PC-3 (cell line): ENCODE measurements around the gene SLMAP. TPM values are rescaled to one million over a fixed set of nuclear protein-coding genes. Genes with fewer than 3 reads are reported as not detected.

ENCODE experiments used
- ATAC-seq: fragments of 200-7000 bp; cut with Tn5 transposase; 2 replicates; pipeline ENCODE4 v1.9.1; 2020; ENCODE audit warnings: mild to moderate bottlenecking, moderate library complexity
- BruUV-seq: library from RNA; stranded (reverse); fragments of 400-500 nt; replicated peaks from 2 replicates; lab custom pipeline; 2021; lab: Mats Ljungman, UMichigan
- CTCF ChIA-PET: fragments of 300-600 bp; sonication (Branson Sonifier 250); formaldehyde crosslinking; loops from one replicate; lab custom pipeline; 2022; ENCODE audit warnings: antibody characterized with exemption; lab: Charles Lee
- POLR2A ChIA-PET: fragments of 300-600 bp; sonication (Branson Sonifier 250); formaldehyde crosslinking; loops from one replicate; lab custom pipeline; 2022; ENCODE audit warnings: antibody characterized with exemption; ENCODE audit not compliant: unreplicated experiment; lab: Charles Lee
- DNase-seq: peaks from one replicate; pipeline ENCODE4 v3.0.0-alpha.2; 2015
- H2AFZ ChIP-seq: fragments of 300-600 bp; sonication (generic); 2 replicates; pipeline ENCODE4 v1.6.0; 2016; ENCODE audit warnings: antibody characterized with exemption, low read length
- H3F3A ChIP-seq: fragments of 300-600 bp; sonication (generic); one replicate; pipeline ENCODE4 v1.6.0; 2017; ENCODE audit warnings: antibody characterized with exemption, low read length, control low read depth, mild to moderate bottlenecking; ENCODE audit not compliant: unreplicated experiment
- H3K27ac ChIP-seq: fragments of 300-600 bp; sonication (generic); 2 replicates; pipeline ENCODE4 v1.5.1; 2016; ENCODE audit warnings: mild to moderate bottlenecking, low read length
- H3K27me3 ChIP-seq: fragments of 300-600 bp; sonication (generic); 2 replicates; pipeline ENCODE4 v1.6.1; 2016; ENCODE audit warnings: low read length, mixed read lengths
- H3K36me3 ChIP-seq: fragments of 300-600 bp; sonication (generic); 2 replicates; pipeline ENCODE4 v1.6.1; 2016; ENCODE audit warnings: low read depth, mixed run types, low read length, mixed read lengths
- H3K4me1 ChIP-seq: fragments of 300-600 bp; sonication (generic); 2 replicates; pipeline ENCODE4 v1.5.1; 2016; ENCODE audit warnings: low read length; ENCODE audit not compliant: insufficient read depth
- H3K4me2 ChIP-seq: fragments of 300-600 bp; sonication (generic); 2 replicates; pipeline ENCODE4 v1.6.0; 2016; ENCODE audit warnings: low read length
- H3K4me3 ChIP-seq: fragments of 300-600 bp; sonication (generic); 2 replicates; pipeline ENCODE4 v1.5.1; 2016; ENCODE audit warnings: mild to moderate bottlenecking, low read length, mixed read lengths
- H3K79me2 ChIP-seq: fragments of 300-600 bp; sonication (generic); 2 replicates; pipeline ENCODE4 v1.6.1; 2017; ENCODE audit warnings: low read length, mixed read lengths
- H3K9ac ChIP-seq: fragments of 300-600 bp; sonication (generic); 2 replicates; pipeline ENCODE4 v1.6.0; 2016; ENCODE audit warnings: mild to moderate bottlenecking, low read length
- H3K9me2 ChIP-seq: fragments of 300-600 bp; sonication (generic); replicated peaks from 2 replicates; pipeline ENCODE4 v1.6.1; 2016; ENCODE audit warnings: mixed run types, low read length, mixed read lengths
- H3K9me3 ChIP-seq: fragments of 300-600 bp; sonication (generic); 2 replicates; pipeline ENCODE4 v1.6.1; 2016; ENCODE audit warnings: low read length, mixed read lengths
- H4K20me1 ChIP-seq: fragments of 300-600 bp; sonication (generic); 2 replicates; pipeline ENCODE4 v1.6.1; 2016; ENCODE audit warnings: low read length, mixed read lengths
- CTCF ChIP-seq: fragments of 300-600 bp; sonication (generic); conservative IDR thresholded peaks from 2 replicates; pipeline ENCODE4 v1.5.1; 2017; ENCODE audit warnings: antibody characterized with exemption, low read depth, mild to moderate bottlenecking, low read length
- EZH2 ChIP-seq: fragments of 300-600 bp; sonication (generic); IDR thresholded peaks from one replicate; pipeline ENCODE4 v1.6.1; 2017; ENCODE audit warnings: antibody characterized with exemption, mild to moderate bottlenecking, low read length; ENCODE audit not compliant: unreplicated experiment
- EZH2phosphoT487 ChIP-seq: fragments of 300-600 bp; sonication (generic); IDR thresholded peaks from 2 replicates; pipeline ENCODE4 v1.6.1; 2018; ENCODE audit warnings: mild to moderate bottlenecking, antibody characterized with exemption, low read length, borderline replicate concordance
- intact Hi-C: fragments of 100-400 bp; cut with micrococcal nuclease; formaldehyde crosslinking; loops from 2 replicates; pipeline ENCODE4 v1.9.0; 2023
- total RNA-seq: library from RNA; depleted of rRNA; stranded (reverse); fragments of >200 nt; gene quantifications from 2 replicates; pipeline ENCODE4 v1.2.3, GENCODE V29; 2014

Gene SLMAP
- total RNA-seq, 1 experiment from 2014 or later, result 60.0 TPM

GRCh38 chr3:57928511-57928910 lies 172.4 kb downstream of the SLMAP start:
- no peaks in the 10 kb centered on the region for H3K27me3 ChIP-seq
- no peaks in the 10 kb centered on the region for H4K20me1 ChIP-seq
- TSS peak; percentile 13 for BruUV-seq
- no peaks in the 10 kb centered on the region for H3K79me2 ChIP-seq
- no peak for ATAC-seq
- TF ChIP-seq CTCF (no peak), EZH2phosphoT487 (no peak), EZH2 (no peak)
- CTCF ChIA-PET, result no interaction called here
- H3K4me1 ChIP-seq, result no peaks in the 10 kb centered on the region
- H3K4me2 ChIP-seq, result no peak overlapping the region
- no peaks in the 10 kb centered on the region for H3K9me2 ChIP-seq
- intact Hi-C loops, result no loop called here
- H3K9me3 ChIP-seq, result no peaks in the 10 kb centered on the region
- no peak for DNase-seq
- POLR2A ChIA-PET, result no interaction called here
- H3K27ac ChIP-seq, result no peak overlapping the region
- no peak overlapping the region for H3K4me3 ChIP-seq
- H3K9ac ChIP-seq, result no peak overlapping the region
- H3F3A ChIP-seq, result no peaks in the 10 kb centered on the region
- no peak overlapping the region for H2AFZ ChIP-seq
- H3K36me3 ChIP-seq, result peaks cover 12% of the 10 kb centered on the region

GRCh38 chr3:57929988-57930387 lies 173.9 kb downstream of the SLMAP start:
- no peaks in the 10 kb centered on the region for H3K27me3 ChIP-seq
- H3K9me3 ChIP-seq, result no peaks in the 10 kb centered on the region
- H3K27ac ChIP-seq, result no peak overlapping the region
- no peaks in the 10 kb centered on the region for H3K79me2 ChIP-seq
- H3K4me1 ChIP-seq, result no peaks in the 10 kb centered on the region
- DNase-seq (no peak), ATAC-seq (no peak)
- ChIA-PET CTCF (no interaction called here), POLR2A (no interaction called here)
- intact Hi-C loops, result no loop called here
- no TSS peak for BruUV-seq
- H3K9ac ChIP-seq, result no peak overlapping the region
- no peak overlapping the region for H3K4me2 ChIP-seq
- no peak for TF ChIP-seq EZH2
- no peak for TF ChIP-seq EZH2phosphoT487
- TF ChIP-seq CTCF, result no peak
- H3K36me3 ChIP-seq, result peaks cover 6% of the 10 kb centered on the region
- H2AFZ ChIP-seq, result no peak overlapping the region
- H4K20me1 ChIP-seq, result no peaks in the 10 kb centered on the region
- H3K4me3 ChIP-seq, result no peak overlapping the region
- no peaks in the 10 kb centered on the region for H3K9me2 ChIP-seq
- H3F3A ChIP-seq, result no peaks in the 10 kb centered on the region

GRCh38 chr3:57933602-57934001 lies 177.5 kb downstream of the SLMAP start:
- Histone ChIP-seq H3K4me1 (no peaks in the 10 kb centered on the region), H3K9me2 (no peaks in the 10 kb centered on the region), H3K27me3 (no peaks in the 10 kb centered on the region), H3F3A (no peaks in the 10 kb centered on the region), H3K4me3 (no peak overlapping the region), H3K9me3 (no peaks in the 10 kb centered on the region), H2AFZ (no peak overlapping the region), H4K20me1 (no peaks in the 10 kb centered on the region), H3K79me2 (no peaks in the 10 kb centered on the region), H3K9ac (no peak overlapping the region), H3K36me3 (peaks cover 6% of the 10 kb centered on the region), H3K27ac (no peak overlapping the region), H3K4me2 (no peak overlapping the region)
- no peak for ATAC-seq
- intact Hi-C loops, result no loop called here
- POLR2A ChIA-PET, result no interaction called here
- no peak for TF ChIP-seq CTCF
- TF ChIP-seq EZH2, result no peak
- no peak for TF ChIP-seq EZH2phosphoT487
- BruUV-seq, result no TSS peak
- CTCF ChIA-PET, result no interaction called here
- no peak for DNase-seq
